ENCODE results near the gene TEX28.
"Not testable (repeated sequence)": the region's sequence is repeated elsewhere in the genome, so short reads cannot be mapped to it uniquely, and the experiment has no call there.

Gene TEX28

GRCh38 chrX:154247377-154248045 lies 47.4 kb downstream of the TEX28 start:
- DNase-seq (ENCODE audit: low read depth in 2 of 3, low spot score in 1 of 3): not testable (repeated sequence)

GRCh38 chrX:154239982-154240503 lies 54.9 kb downstream of the TEX28 start:
- DNase-seq (ENCODE audit: low read depth in 2 of 3, low spot score in 1 of 3): not testable (repeated sequence)

- not testable (repeated sequence) for DNase-seq (ENCODE audit: low read depth in 2 of 3, low spot score in 1 of 3)
These were observed 55.9 kb downstream of the TEX28 start for GRCh38 chrX:154238939-154239559.

GRCh38 chrX:154233620-154234019 lies 61.3 kb downstream of the TEX28 start:
- DNase-seq (ENCODE audit: low read depth in 2 of 3, low spot score in 1 of 3): not testable (repeated sequence)

- DNase-seq (ENCODE audit: low read depth in 2 of 3, low spot score in 1 of 3): not testable (repeated sequence)
These were observed 63.5 kb downstream of the TEX28 start for GRCh38 chrX:154231443-154231842.

GRCh38 chrX:154226706-154227105 lies 68.2 kb downstream of the TEX28 start:
- not testable (repeated sequence) for DNase-seq (ENCODE audit: low read depth in 2 of 3, low spot score in 1 of 3)

GRCh38 chrX:154225292-154225691 lies 69.6 kb downstream of the TEX28 start:
- DNase-seq (ENCODE audit: low read depth in 2 of 3, low spot score in 1 of 3): not testable (repeated sequence)

Data from stimulated activated CD4-positive, alpha-beta T cell treated with anti-CD3 and anti-CD28 coated beads, Interleukin-12 subunit alpha, Interleukin-12 subunit beta, amount 100 ng/mL, for 48 hours (primary cell).